ENCODE results near the gene VMP1. TPM values are rescaled to one million over a fixed set of nuclear protein-coding genes. Genes with fewer than 3 reads are reported as not detected.

VMP1 gene
- total and polyA plus RNA-seq, 2 of the 13 experiments (the other 11 are each of a cell fraction or from before 2014, with no cell fraction given) = 186 to 271 TPM

DNA sequence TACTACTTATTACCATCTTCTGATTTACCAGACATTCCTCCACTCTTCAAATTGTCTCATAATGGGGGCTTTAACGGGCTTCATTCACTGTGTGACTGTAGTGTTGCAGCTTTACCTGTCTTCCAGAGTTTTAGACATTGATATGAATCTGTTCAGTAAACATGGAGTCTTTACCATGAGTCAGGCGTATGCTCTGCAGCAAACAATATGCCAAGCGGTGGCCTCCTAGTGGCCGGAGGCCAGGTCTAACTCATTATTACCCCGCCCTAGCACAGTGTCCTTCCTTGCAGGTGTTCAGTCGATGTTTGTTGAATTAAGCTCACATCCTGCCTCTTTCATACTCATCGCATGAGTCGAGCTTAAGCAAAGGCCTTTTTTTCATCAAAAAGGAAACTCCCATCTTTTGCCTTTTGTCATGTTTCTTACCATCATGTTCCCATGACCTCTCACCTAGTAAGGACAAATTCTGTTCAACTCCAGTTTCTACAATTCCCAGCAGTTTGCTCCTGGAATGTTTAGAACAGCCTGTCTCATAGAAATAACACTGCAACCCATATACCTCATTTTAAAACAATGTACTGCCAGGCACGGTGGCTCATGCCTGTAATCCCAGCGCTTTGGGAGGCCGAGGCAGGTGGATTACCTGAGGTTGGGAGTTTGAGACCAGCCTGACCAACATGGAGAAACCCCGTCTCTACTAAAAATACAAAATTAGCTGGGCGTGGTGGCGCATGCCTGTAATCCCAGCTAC lies 145.9 kb downstream of the VMP1 start (continued):
- no peak for TF ChIP-seq ZNF530 (CRISPR knock-in tag; IDR thresholded peaks at IDR 0.05; ENCODE audit: low read depth)
- no peak for TF ChIP-seq NFATC3 (CRISPR knock-in tag; IDR thresholded peaks at IDR 0.05)
- TF ChIP-seq, protein P1, sequence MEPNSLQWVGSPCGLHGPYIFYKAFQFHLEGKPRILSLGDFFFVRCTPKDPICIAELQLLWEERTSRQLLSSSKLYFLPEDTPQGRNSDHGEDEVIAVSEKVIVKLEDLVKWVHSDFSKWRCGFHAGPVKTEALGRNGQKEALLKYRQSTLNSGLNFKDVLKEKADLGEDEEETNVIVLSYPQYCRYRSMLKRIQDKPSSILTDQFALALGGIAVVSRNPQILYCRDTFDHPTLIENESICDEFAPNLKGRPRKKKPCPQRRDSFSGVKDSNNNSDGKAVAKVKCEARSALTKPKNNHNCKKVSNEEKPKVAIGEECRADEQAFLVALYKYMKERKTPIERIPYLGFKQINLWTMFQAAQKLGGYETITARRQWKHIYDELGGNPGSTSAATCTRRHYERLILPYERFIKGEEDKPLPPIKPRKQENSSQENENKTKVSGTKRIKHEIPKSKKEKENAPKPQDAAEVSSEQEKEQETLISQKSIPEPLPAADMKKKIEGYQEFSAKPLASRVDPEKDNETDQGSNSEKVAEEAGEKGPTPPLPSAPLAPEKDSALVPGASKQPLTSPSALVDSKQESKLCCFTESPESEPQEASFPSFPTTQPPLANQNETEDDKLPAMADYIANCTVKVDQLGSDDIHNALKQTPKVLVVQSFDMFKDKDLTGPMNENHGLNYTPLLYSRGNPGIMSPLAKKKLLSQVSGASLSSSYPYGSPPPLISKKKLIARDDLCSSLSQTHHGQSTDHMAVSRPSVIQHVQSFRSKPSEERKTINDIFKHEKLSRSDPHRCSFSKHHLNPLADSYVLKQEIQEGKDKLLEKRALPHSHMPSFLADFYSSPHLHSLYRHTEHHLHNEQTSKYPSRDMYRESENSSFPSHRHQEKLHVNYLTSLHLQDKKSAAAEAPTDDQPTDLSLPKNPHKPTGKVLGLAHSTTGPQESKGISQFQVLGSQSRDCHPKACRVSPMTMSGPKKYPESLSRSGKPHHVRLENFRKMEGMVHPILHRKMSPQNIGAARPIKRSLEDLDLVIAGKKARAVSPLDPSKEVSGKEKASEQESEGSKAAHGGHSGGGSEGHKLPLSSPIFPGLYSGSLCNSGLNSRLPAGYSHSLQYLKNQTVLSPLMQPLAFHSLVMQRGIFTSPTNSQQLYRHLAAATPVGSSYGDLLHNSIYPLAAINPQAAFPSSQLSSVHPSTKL (CRISPR knock-in tag; IDR thresholded peaks at IDR 0.05) = peak; percentile 97; the same call in 1 of the 2 replicates
- no peak for TF ChIP-seq ZMAT3 (CRISPR knock-in tag; conservative IDR thresholded peaks at IDR 0.05)
- no peak for TF ChIP-seq HOXA9 (CRISPR knock-in tag; IDR thresholded peaks at IDR 0.05; ENCODE audit: borderline replicate concordance)
- TF ChIP-seq EZH2 (conservative IDR thresholded peaks at IDR 0.05; ENCODE audit: low read depth, low read length) = no peak
- TF ChIP-seq SAP130 (CRISPR knock-in tag; IDR thresholded peaks at IDR 0.05; ENCODE audit: low read depth) = peak; percentile 96
- TF ChIP-seq KAT8 (CRISPR knock-in tag; IDR thresholded peaks at IDR 0.05) = peak; percentile 93
- TF ChIP-seq ZNF788 (CRISPR knock-in tag; IDR thresholded peaks at IDR 0.05; ENCODE audit: borderline replicate concordance) = peak; percentile 80
- TF ChIP-seq NFYB (CRISPR knock-in tag; IDR thresholded peaks at IDR 0.05) = no peak
- TF ChIP-seq, protein P2, sequence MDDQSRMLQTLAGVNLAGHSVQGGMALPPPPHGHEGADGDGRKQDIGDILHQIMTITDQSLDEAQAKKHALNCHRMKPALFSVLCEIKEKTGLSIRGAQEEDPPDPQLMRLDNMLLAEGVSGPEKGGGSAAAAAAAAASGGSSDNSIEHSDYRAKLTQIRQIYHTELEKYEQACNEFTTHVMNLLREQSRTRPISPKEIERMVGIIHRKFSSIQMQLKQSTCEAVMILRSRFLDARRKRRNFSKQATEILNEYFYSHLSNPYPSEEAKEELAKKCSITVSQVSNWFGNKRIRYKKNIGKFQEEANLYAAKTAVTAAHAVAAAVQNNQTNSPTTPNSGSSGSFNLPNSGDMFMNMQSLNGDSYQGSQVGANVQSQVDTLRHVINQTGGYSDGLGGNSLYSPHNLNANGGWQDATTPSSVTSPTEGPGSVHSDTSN (CRISPR knock-in tag; IDR thresholded peaks at IDR 0.05; ENCODE audit: borderline replicate concordance) = no peak
- TF ChIP-seq ZNF547 (CRISPR knock-in tag; IDR thresholded peaks at IDR 0.05) = no peak; the same call in 1 of the 2 replicates
- peak; percentile 85 for TF ChIP-seq NFIC (IDR thresholded peaks at IDR 0.05; ENCODE audit: low read length)
- TF ChIP-seq MAF1 (CRISPR knock-in tag; IDR thresholded peaks at IDR 0.05; ENCODE audit: borderline replicate concordance) = peak; percentile 31; the same call in 1 of the 2 replicates
- TF ChIP-seq, protein P3, sequence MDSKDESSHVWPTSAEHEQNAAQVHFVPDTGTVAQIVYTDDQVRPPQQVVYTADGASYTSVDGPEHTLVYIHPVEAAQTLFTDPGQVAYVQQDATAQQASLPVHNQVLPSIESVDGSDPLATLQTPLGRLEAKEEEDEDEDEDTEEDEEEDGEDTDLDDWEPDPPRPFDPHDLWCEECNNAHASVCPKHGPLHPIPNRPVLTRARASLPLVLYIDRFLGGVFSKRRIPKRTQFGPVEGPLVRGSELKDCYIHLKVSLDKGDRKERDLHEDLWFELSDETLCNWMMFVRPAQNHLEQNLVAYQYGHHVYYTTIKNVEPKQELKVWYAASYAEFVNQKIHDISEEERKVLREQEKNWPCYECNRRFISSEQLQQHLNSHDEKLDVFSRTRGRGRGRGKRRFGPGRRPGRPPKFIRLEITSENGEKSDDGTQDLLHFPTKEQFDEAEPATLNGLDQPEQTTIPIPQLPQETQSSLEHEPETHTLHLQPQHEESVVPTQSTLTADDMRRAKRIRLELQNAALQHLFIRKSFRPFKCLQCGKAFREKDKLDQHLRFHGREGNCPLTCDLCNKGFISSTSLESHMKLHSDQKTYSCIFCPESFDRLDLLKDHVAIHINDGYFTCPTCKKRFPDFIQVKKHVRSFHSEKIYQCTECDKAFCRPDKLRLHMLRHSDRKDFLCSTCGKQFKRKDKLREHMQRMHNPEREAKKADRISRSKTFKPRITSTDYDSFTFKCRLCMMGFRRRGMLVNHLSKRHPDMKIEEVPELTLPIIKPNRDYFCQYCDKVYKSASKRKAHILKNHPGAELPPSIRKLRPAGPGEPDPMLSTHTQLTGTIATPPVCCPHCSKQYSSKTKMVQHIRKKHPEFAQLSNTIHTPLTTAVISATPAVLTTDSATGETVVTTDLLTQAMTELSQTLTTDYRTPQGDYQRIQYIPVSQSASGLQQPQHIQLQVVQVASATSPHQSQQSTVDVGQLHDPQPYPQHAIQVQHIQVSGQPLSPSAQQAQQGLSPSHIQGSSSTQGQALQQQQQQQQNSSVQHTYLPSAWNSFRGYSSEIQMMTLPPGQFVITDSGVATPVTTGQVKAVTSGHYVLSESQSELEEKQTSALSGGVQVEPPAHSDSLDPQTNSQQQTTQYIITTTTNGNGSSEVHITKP (CRISPR knock-in tag; IDR thresholded peaks at IDR 0.05; ENCODE audit: low read depth) = peak; percentile 88
- no peak for TF ChIP-seq ZNF562 (CRISPR knock-in tag; IDR thresholded peaks at IDR 0.05; ENCODE audit: borderline replicate concordance)
- 0 out of 2 replicates have a peak, but pooled peaks have one; percentile 39 for TF ChIP-seq ZSCAN21 (CRISPR knock-in tag; IDR thresholded peaks at IDR 0.05; ENCODE audit: borderline replicate concordance)
